OCI-LY7 (cell line): ENCODE results near the gene STAMBP. TPM values are rescaled to one million over a fixed set of nuclear protein-coding genes. Genes with fewer than 3 reads are reported as not detected.

Experiments
- BruUV-seq: library from RNA; stranded (reverse); fragments of 400-500 nt; replicated peaks from 2 replicates; lab custom pipeline; 2021; lab: Mats Ljungman, UMichigan
- CTCF ChIA-PET: fragments of 300-600 bp; sonication (Branson Sonifier 250); formaldehyde crosslinking; loops from one replicate; lab custom pipeline; 2022; ENCODE audit warnings: antibody characterized with exemption; ENCODE audit not compliant: unreplicated experiment; lab: Charles Lee
- POLR2A ChIA-PET: fragments of 300-600 bp; sonication (Branson Sonifier 250); formaldehyde crosslinking; loops from one replicate; lab custom pipeline; 2022; ENCODE audit warnings: antibody characterized with exemption; lab: Charles Lee
- DNase-seq: peaks from one replicate; pipeline ENCODE4 v3.0.0-alpha.2; 2015; ENCODE audit warnings: low spot score
- H2AFZ ChIP-seq: fragments of 200-600 bp; sonication (generic), shearing (Covaris generic); 2 replicates; pipeline ENCODE4 v1.6.1; 2014; ENCODE audit warnings: mild to moderate bottlenecking, antibody characterized with exemption, low read length, moderate library complexity
- H3K27ac ChIP-seq: fragments of 200-600 bp; sonication (generic); 2 replicates; pipeline ENCODE4 v1.5.1; 2014; ENCODE audit warnings: mixed run types, low read depth, mild to moderate bottlenecking, moderate library complexity, low read length, inconsistent platforms; ENCODE audit not compliant: poor library complexity, severe bottlenecking
- H3K36me3 ChIP-seq: fragments of 200-600 bp; sonication (generic); 2 replicates; pipeline ENCODE4 v1.6.1; 2014; ENCODE audit warnings: mild to moderate bottlenecking, antibody characterized with exemption, low read length, moderate library complexity, mixed read lengths; ENCODE audit not compliant: insufficient read depth
- H3K4me1 ChIP-seq: fragments of 200-600 bp; sonication (generic); 2 replicates; pipeline ENCODE4 v1.5.1; 2014; ENCODE audit warnings: mild to moderate bottlenecking, low read length; ENCODE audit not compliant: insufficient read depth, poor library complexity, severe bottlenecking
- H3K4me2 ChIP-seq: fragments of 200-600 bp; sonication (generic); 2 replicates; pipeline ENCODE4 v1.6.1; 2014; ENCODE audit warnings: mild to moderate bottlenecking, low read length
- H3K4me3 ChIP-seq: fragments of 200-600 bp; sonication (generic); 2 replicates; pipeline ENCODE4 v1.5.1; 2014; ENCODE audit warnings: mild to moderate bottlenecking, low read depth, low read length; ENCODE audit not compliant: poor library complexity, severe bottlenecking
- H3K79me2 ChIP-seq: fragments of 200-600 bp; sonication (generic); 2 replicates; pipeline ENCODE4 v1.6.1; 2016; ENCODE audit warnings: low read depth, mild to moderate bottlenecking, low read length, moderate library complexity, mixed read lengths; ENCODE audit not compliant: insufficient read depth
- H3K9me2 ChIP-seq: fragments of 200-600 bp; sonication (generic); 2 replicates; pipeline ENCODE4 v1.6.1; 2016; ENCODE audit warnings: mild to moderate bottlenecking, low read length, mixed read lengths; ENCODE audit not compliant: insufficient read depth
- H3K9me3 ChIP-seq: fragments of 200-600 bp; sonication (generic); 2 replicates; pipeline ENCODE4 v1.6.1; 2014; ENCODE audit warnings: mild to moderate bottlenecking, mixed run types, low read length, mixed read lengths
- H4K20me1 ChIP-seq: fragments of 200-600 bp; sonication (generic); 2 replicates; pipeline ENCODE4 v1.6.1; 2014; ENCODE audit warnings: mild to moderate bottlenecking, antibody characterized with exemption, low read length, moderate library complexity, mixed read lengths; ENCODE audit not compliant: insufficient read depth
- CTCF ChIP-seq: fragments of 200-600 bp; sonication (generic); conservative IDR thresholded peaks from 2 replicates; pipeline ENCODE4 v1.5.1; 2014; ENCODE audit warnings: mild to moderate bottlenecking, antibody characterized with exemption, low read length, moderate library complexity, mixed read lengths
- EZH2phosphoT487 ChIP-seq: fragments of 200-600 bp; sonication (generic); IDR thresholded peaks from 2 replicates; pipeline ENCODE4 v1.6.1; 2018; ENCODE audit warnings: low read depth, borderline replicate concordance, mild to moderate bottlenecking, mixed run types, antibody characterized with exemption, low read length, moderate library complexity, mixed read lengths
- intact Hi-C: fragments of 100-400 bp; cut with micrococcal nuclease; formaldehyde crosslinking; loops from one replicate; pipeline ENCODE4 v1.10.0; 2022; ENCODE audit not compliant: unreplicated experiment
- total RNA-seq, 2 experiments: library from RNA; depleted of rRNA in 1 of 2; stranded (reverse); fragments of >200 nt in 1 of 2; shearing (Covaris generic) in 1 of 2; gene quantifications; 2 replicates each; pipeline ENCODE4 v1.2.3, GENCODE V29; 2014 to 2022

The STAMBP gene
- total RNA-seq, 2 experiments from 2014 or later, result 27.2 to 43.7 TPM

GRCh38 chr2:73839653-73840411, 11.1 kb downstream of the STAMBP start:
- H3K79me2 ChIP-seq, result no peaks in the 10 kb centered on the region

GRCh38 chr2:73841912-73842738, 13.4 kb downstream of the STAMBP start:
- Histone ChIP-seq H3K9me3 (no peaks in the 10 kb centered on the region), H3K9me2 (no peaks in the 10 kb centered on the region), H3K4me3 (no peak overlapping the region), H3K4me1 (no peaks in the 10 kb centered on the region), H3K4me2 (no peak overlapping the region), H3K27ac (no peak overlapping the region), H3K79me2 (no peaks in the 10 kb centered on the region), H4K20me1 (no peaks in the 10 kb centered on the region), H3K36me3 (peaks cover 72% of the 10 kb centered on the region), H2AFZ (no peak overlapping the region)
- no peak for DNase-seq
- no TSS peak for BruUV-seq
- intact Hi-C loops, result no loop called here
- ChIA-PET CTCF (no interaction called here), POLR2A (interaction anchor here (1.0 kb wide), 1 partner anchor 14 kb away, joined by 3 read pairs; the partner anchor contains the start of gene STAMBP)
- TF ChIP-seq EZH2phosphoT487, result no peak
- no peak for TF ChIP-seq CTCF

More at GRCh38 chr2:73839653-73840411, 11.1 kb downstream of the STAMBP start:
- no TSS peak for BruUV-seq
- no peaks in the 10 kb centered on the region for H4K20me1 ChIP-seq
- ChIA-PET POLR2A (interaction anchor here (0.8 to 1.8 kb wide), 3 partner anchors 11 to 29 kb away, joined by 3 to 5 read pairs (median 3); partner anchors contain the start of gene STAMBP), CTCF (no interaction called here)
- no peak overlapping the region for H2AFZ ChIP-seq
- H3K36me3 ChIP-seq, result peaks cover 66% of the 10 kb centered on the region
- intact Hi-C loops, result no loop called here
- no peaks in the 10 kb centered on the region for H3K9me3 ChIP-seq
- H3K4me1 ChIP-seq, result no peaks in the 10 kb centered on the region
- no peak overlapping the region for H3K4me2 ChIP-seq
- no peak overlapping the region for H3K4me3 ChIP-seq
- DNase-seq, result no peak
- H3K9me2 ChIP-seq, result no peaks in the 10 kb centered on the region
- TF ChIP-seq EZH2phosphoT487 (no peak), CTCF (no peak)
- no peak overlapping the region for H3K27ac ChIP-seq
